ENCODE results near the gene SLC13A2. TPM values are rescaled to one million over a fixed set of nuclear protein-coding genes. Genes with fewer than 3 reads are reported as not detected.

SLC13A2 gene
- total and polyA plus RNA-seq, 9 of the 15 experiments (the other 6 are each of a cell fraction or from before 2014, with no cell fraction given) = 0.13 TPM; not detected in 8

- DNase-seq (ENCODE audit: extremely low read depth in 1 of 4, low spot score in 3 of 4) (no peak), ATAC-seq (no peak), FAIRE-seq (no peak)
- intact Hi-C loops (cut with micrococcal nuclease) (no loop called here), in situ Hi-C loops (cut with MboI) (no loop called here)
- Histone ChIP-seq H3K4me1 (replicated peaks in 1 of 2; ENCODE audit: control insufficient read depth in 2 of 2, insufficient read depth in 2 of 2, low read length in 2 of 2) (peaks cover 0 to 3% of the 10 kb centered on the region in 2 experiments; a peak in 2 of 5 replicates), H3K9me1 (ENCODE audit: control insufficient read depth, insufficient read depth, low read length) (no peaks in the 10 kb centered on the region), H3K4me2 (ENCODE audit: insufficient read depth, low read length) (no peak overlapping the region), H3K4me3 (no peak overlapping the region), H3K9ac (ENCODE audit: insufficient read depth in 1 of 2, low read depth in 2 of 2, low read length in 2 of 2) (no peak overlapping the region), H2AFZ (ENCODE audit: low read depth, low read length) (no peak overlapping the region), H3K27ac (ENCODE audit: extremely low read depth, low read depth, low read length) (no peak overlapping the region), H3K36me3 (ENCODE audit: control insufficient read depth, insufficient read depth, low read length) (no peaks in the 10 kb centered on the region), H3K79me2 (ENCODE audit: control insufficient read depth, insufficient read depth, low read length) (no peaks in the 10 kb centered on the region), H3K9me3 (replicated peaks; ENCODE audit: control insufficient read depth, insufficient read depth, low read depth, low read length) (no peaks in the 10 kb centered on the region), H4K20me1 (replicated peaks; ENCODE audit: control insufficient read depth, insufficient read depth, low read length) (peaks cover 5% of the 10 kb centered on the region; the same call in 1 of the 2 replicates), H3K27me3 (ENCODE audit: control insufficient read depth in 2 of 2, insufficient read depth in 2 of 2, low read length in 2 of 2) (peaks cover 4 to 29% of the 10 kb centered on the region in 2 experiments; a peak in 3 of 5 replicates)
- POLR2A ChIA-PET = interaction anchor here (0.6 kb wide), 1 partner anchor 49 kb away, joined by 3 read pairs; no protein-coding TSS in a partner anchor
- 26% methylated on average over 4 of the region's 4 CpGs for WGBS (ENCODE audit: insufficient coverage, low coverage, missing lambda C conversion rate)
- CTCF ChIA-PET (ENCODE audit: low intra/inter-chr PET ratio) = interaction anchor here (1.8 to 5.1 kb wide), 2 partner anchors 47 to 781 kb away, joined by 7 to 69 read pairs; no protein-coding TSS in a partner anchor
- no TSS peak for BruUV-seq (replicated peaks)
- TF ChIP-seq SPI1 (IDR thresholded peaks at IDR 0.05; ENCODE audit: borderline replicate concordance, low read depth, low read length) = no peak
- TF ChIP-seq E4F1 (CRISPR knock-in tag; IDR thresholded peaks at IDR 0.05; ENCODE audit: borderline replicate concordance) = no peak
- TF ChIP-seq ZNF174 (CRISPR knock-in tag; IDR thresholded peaks at IDR 0.05) = no peak
- TF ChIP-seq NKRF (IDR thresholded peaks at IDR 0.05; ENCODE audit: borderline replicate concordance) = no peak
- no peak for TF ChIP-seq MNT (conservative IDR thresholded peaks at IDR 0.05)
- TF ChIP-seq SMC3 (conservative IDR thresholded peaks at IDR 0.05; ENCODE audit: insufficient read depth, low read depth, low read length) = no peak
- no peak for TF ChIP-seq PREB (CRISPR knock-in tag; IDR thresholded peaks at IDR 0.05)
- TF ChIP-seq SAFB2 (IDR thresholded peaks at IDR 0.05; ENCODE audit: borderline replicate concordance, low read depth, low read length, severe bottlenecking) = no peak
- TF ChIP-seq DEAF1 (CRISPR knock-in tag; IDR thresholded peaks at IDR 0.05) = no peak
- no peak for TF ChIP-seq MXI1 (IDR thresholded peaks at IDR 0.05; ENCODE audit: low read depth, low read length)
- no peak for TF ChIP-seq MYNN (IDR thresholded peaks at IDR 0.05)
- no peak for TF ChIP-seq MYNN (CRISPR knock-in tag; IDR thresholded peaks at IDR 0.05)
- TF ChIP-seq ERF (CRISPR knock-in tag; IDR thresholded peaks at IDR 0.05) = no peak
- TF ChIP-seq SUPT5H (IDR thresholded peaks at IDR 0.05) = no peak
These were observed 68.0 kb downstream of the SLC13A2 start for GRCh38 chr17:28541439-28541838.
